Upper lobe of left lung (tissue), 6 donors: Measurements from ENCODE around the gene BMP8B. TPM values are rescaled to one million over a fixed set of nuclear protein-coding genes. Genes with fewer than 3 reads are reported as not detected.

Experiments
- ATAC-seq, 2 donors: fragments of 200-7000 bp; cut with Tn5 transposase; one replicate each; pipeline ENCODE4 v1.9.1; 2022; ENCODE audit warnings: mild to moderate bottlenecking in 2 of 2, moderate library complexity in 2 of 2; ENCODE audit not compliant: low FRiP score in 2 of 2
- DNase-seq, 2 donors: peaks; one replicate each; pipeline ENCODE4 v3.0.0-alpha.2; 2019 to 2020
- H3K27ac ChIP-seq, 4 donors: fragments of 200-600 bp; sonication (generic); one replicate each; pipeline ENCODE4 v1.5.1; 2016 to 2019
- H3K27me3 ChIP-seq, 4 donors: fragments of 200-600 bp; sonication (generic); one replicate each; pipeline ENCODE4 v1.5.1; 2017 to 2019
- H3K36me3 ChIP-seq, 4 donors: fragments of 200-600 bp; sonication (generic); one replicate each; pipeline ENCODE4 v1.5.1; 2016 to 2019
- H3K4me1 ChIP-seq, 4 donors: fragments of 200-600 bp; sonication (generic); one replicate each; pipeline ENCODE4 v1.5.1; 2018 to 2019
- H3K4me3 ChIP-seq, 4 donors: fragments of 200-600 bp; sonication (generic); one replicate each; pipeline ENCODE4 v1.5.1; 2017 to 2019; ENCODE audit warnings: mild to moderate bottlenecking in 2 of 4, moderate library complexity in 1 of 4
- H3K9me3 ChIP-seq, 4 donors: fragments of 200-600 bp; sonication (generic); one replicate each; pipeline ENCODE4 v1.5.1; 2018 to 2019
- CTCF ChIP-seq, 6 experiments: fragments of 450-650 bp in 4 of 6; fragments of 200-600 bp in 2 of 6; sonication (generic) in 2 of 6; IDR thresholded peaks; one replicate each; pipeline ENCODE4 v1.5.1; 2016 to 2019; ENCODE audit warnings: antibody characterized with exemption in 6 of 6
- EP300 ChIP-seq, 4 donors: sonication (generic); formaldehyde crosslinking; IDR thresholded peaks; one replicate each; pipeline ENCODE4 v1.5.1; 2017; ENCODE audit warnings: antibody characterized with exemption in 4 of 4, control low read depth in 2 of 4
- POLR2A ChIP-seq, 4 donors: fragments of 450-650 bp; IDR thresholded peaks; one replicate each; pipeline ENCODE4 v1.5.1; 2016 to 2017; ENCODE audit warnings: antibody characterized with exemption in 4 of 4, mild to moderate bottlenecking in 2 of 4
- POLR2AphosphoS5 ChIP-seq, 2 donors: sonication (generic); formaldehyde crosslinking; IDR thresholded peaks; one replicate each; pipeline ENCODE4 v1.5.1; 2017; ENCODE audit warnings: antibody characterized with exemption in 2 of 2
- WGBS, 2 donors: methylation state at CpG; one replicate each; pipeline ENCODE4 v1.1.5; 2017 to 2018; 5-methylcytosine and 5-hydroxymethylcytosine counted together
- total RNA-seq, 6 donors: library from RNA; depleted of rRNA in 4 of 6; stranded (reverse); fragments of >200 nt in 4 of 6; gene quantifications; one replicate each; pipeline versions ENCODE4 v1.1.0 to v1.2.1, GENCODE V29; 2016 to 2021
- donor health status: DM: no; HTN: no; CAD: no; lungs with moderate emphysema.
- donor health status: DM: no; HTN: yes; CAD: no; lungs with severe emphysema.

Gene BMP8B
- total RNA-seq, 6 donors from 2014 or later: 1.2 to 5.2 (median 2.3) TPM

- ATAC-seq (peak; percentile 46 to 85), DNase-seq (no peak)
- Histone ChIP-seq H3K9me3 (no peaks in the 10 kb centered on the region), H3K27me3 (no peaks in the 10 kb centered on the region), H3K27ac (no peak overlapping the region), H3K36me3 (no peaks in the 10 kb centered on the region), H3K4me3 (no peak overlapping the region), H3K4me1 (peaks cover 0 to 2% (median 0%) of the 10 kb centered on the region in 4 donors)
- 40 to 43% methylated on average over 7 of the region's 7 CpGs for WGBS, 2 donors
- TF ChIP-seq CTCF (IDR thresholded peaks at IDR 0.05) (peak; percentile 52 to 78 (median 69)), POLR2A (IDR thresholded peaks at IDR 0.05) (no peak)
Observed at GRCh38 chr1:39720094-39720999, 68.3 kb downstream of the BMP8B start.

- no peak overlapping the region for H3K27ac ChIP-seq
- ATAC-seq: no peak
- WGBS, 2 donors: 48 to 59% methylated on average over 6 of the region's 6 CpGs
Observed at GRCh38 chr1:39717809-39718208, 70.9 kb downstream of the BMP8B start.

GRCh38 chr1:39713557-39713956 lies 75.1 kb downstream of the BMP8B start:
- ATAC-seq: no peak
- Histone ChIP-seq H3K4me1 (no peaks in the 10 kb centered on the region), H3K27me3 (no peaks in the 10 kb centered on the region), H3K4me3 (no peak overlapping the region), H3K27ac (no peak overlapping the region), H3K9me3 (no peaks in the 10 kb centered on the region), H3K36me3 (no peaks in the 10 kb centered on the region)
- no peak for TF ChIP-seq POLR2A (IDR thresholded peaks at IDR 0.05)
- no peak for TF ChIP-seq CTCF (IDR thresholded peaks at IDR 0.05)
- TF ChIP-seq EP300 (IDR thresholded peaks at IDR 0.05): no peak
- TF ChIP-seq POLR2AphosphoS5 (IDR thresholded peaks at IDR 0.05): no peak
- peak in 1 of 2 donors; percentile 25 for DNase-seq
- WGBS, 2 donors: 85 to 94% methylated on average over 4 to 5 of the region's 5 CpGs

More at GRCh38 chr1:39717809-39718208, 70.9 kb downstream of the BMP8B start:
- no peaks in the 10 kb centered on the region for H3K36me3 ChIP-seq
- H3K4me1 ChIP-seq: peaks cover 0 to 2% (median 0%) of the 10 kb centered on the region in 4 donors
- H3K27me3 ChIP-seq: no peaks in the 10 kb centered on the region
- H3K9me3 ChIP-seq: no peaks in the 10 kb centered on the region
- TF ChIP-seq POLR2A (IDR thresholded peaks at IDR 0.05) (no peak), POLR2AphosphoS5 (IDR thresholded peaks at IDR 0.05) (no peak), EP300 (IDR thresholded peaks at IDR 0.05) (no peak), CTCF (IDR thresholded peaks at IDR 0.05) (no peak)
- DNase-seq: no peak
- no peak overlapping the region for H3K4me3 ChIP-seq

GRCh38 chr1:39711966-39712340 lies 76.7 kb downstream of the BMP8B start:
- no peak for DNase-seq
- TF ChIP-seq CTCF (IDR thresholded peaks at IDR 0.05) (no peak), POLR2AphosphoS5 (IDR thresholded peaks at IDR 0.05) (no peak), POLR2A (IDR thresholded peaks at IDR 0.05) (no peak), EP300 (IDR thresholded peaks at IDR 0.05) (no peak)
- WGBS, 2 donors: 81 to 86% methylated on average over 6 of the region's 6 CpGs
- Histone ChIP-seq H3K4me1 (no peaks in the 10 kb centered on the region), H3K27me3 (no peaks in the 10 kb centered on the region), H3K4me3 (no peak overlapping the region), H3K27ac (no peak overlapping the region), H3K9me3 (no peaks in the 10 kb centered on the region), H3K36me3 (no peaks in the 10 kb centered on the region)
- no peak for ATAC-seq
